IPS-15b (cell line): Measurements from ENCODE around the gene CCDC40.

Source experiments
- H3K27me3 ChIP-seq: one replicate; pipeline ENCODE4 v1.6.1; 2013; ENCODE audit warnings: low read length; ENCODE audit not compliant: control insufficient read depth, insufficient read depth
- H3K36me3 ChIP-seq: one replicate; pipeline ENCODE4 v1.6.1; 2013; ENCODE audit warnings: low read length; ENCODE audit not compliant: control insufficient read depth, insufficient read depth
- H3K4me1 ChIP-seq: one replicate; pipeline ENCODE4 v1.6.1; 2013; ENCODE audit warnings: mild to moderate bottlenecking, low read length; ENCODE audit not compliant: control insufficient read depth, insufficient read depth
- H3K4me3 ChIP-seq: one replicate; pipeline ENCODE4 v1.5.1; 2013; ENCODE audit warnings: low read depth, low read length
- H3K9ac ChIP-seq: one replicate; pipeline ENCODE4 v1.6.1; 2013; ENCODE audit warnings: low read depth, mild to moderate bottlenecking, low read length
- H3K9me3 ChIP-seq: one replicate; pipeline ENCODE4 v1.6.1; 2013; ENCODE audit warnings: mild to moderate bottlenecking, low read length; ENCODE audit not compliant: control insufficient read depth, insufficient read depth

The CCDC40 gene

GRCh38 chr17:80110927-80111701, 74.7 kb downstream of the CCDC40 start:
- Histone ChIP-seq H3K36me3 (peaks cover 2% of the 10 kb centered on the region), H3K27me3 (no peaks in the 10 kb centered on the region), H3K4me1 (peaks cover 6% of the 10 kb centered on the region), H3K9ac (no peak overlapping the region), H3K4me3 (no peak overlapping the region), H3K9me3 (no peaks in the 10 kb centered on the region)

- H3K9ac ChIP-seq = no peak overlapping the region
- H3K27me3 ChIP-seq = no peaks in the 10 kb centered on the region
- H3K4me1 ChIP-seq = peaks cover 6% of the 10 kb centered on the region
These were observed 75.4 kb downstream of the CCDC40 start for GRCh38 chr17:80111702-80112470.

GRCh38 chr17:80112471-80113032, 76.1 kb downstream of the CCDC40 start:
- H3K27me3 ChIP-seq = no peaks in the 10 kb centered on the region
- no peaks in the 10 kb centered on the region for H3K9me3 ChIP-seq
- H3K4me3 ChIP-seq = no peak overlapping the region
- H3K36me3 ChIP-seq = peaks cover 2% of the 10 kb centered on the region
- H3K9ac ChIP-seq = no peak overlapping the region
- H3K4me1 ChIP-seq = peaks cover 6% of the 10 kb centered on the region

More at GRCh38 chr17:80111702-80112470, 75.4 kb downstream of the CCDC40 start:
- H3K36me3 ChIP-seq = peaks cover 2% of the 10 kb centered on the region
- H3K4me3 ChIP-seq = no peak overlapping the region
- no peaks in the 10 kb centered on the region for H3K9me3 ChIP-seq

- no peaks in the 10 kb centered on the region for H3K27me3 ChIP-seq
- H3K4me1 ChIP-seq = peaks cover 6% of the 10 kb centered on the region
- H3K36me3 ChIP-seq = peaks cover 2% of the 10 kb centered on the region
- H3K9ac ChIP-seq = no peak overlapping the region
- no peak overlapping the region for H3K4me3 ChIP-seq
- H3K9me3 ChIP-seq = no peaks in the 10 kb centered on the region
These were observed 76.6 kb downstream of the CCDC40 start for GRCh38 chr17:80113033-80113484.

- H3K36me3 ChIP-seq = peaks cover under 1% of the 10 kb centered on the region
- H3K27me3 ChIP-seq = no peaks in the 10 kb centered on the region
- peaks cover 6% of the 10 kb centered on the region for H3K4me1 ChIP-seq
These were observed 78.3 kb downstream of the CCDC40 start for GRCh38 chr17:80114758-80115157.

GRCh38 chr17:80115159-80115558, 78.7 kb downstream of the CCDC40 start:
- no peaks in the 10 kb centered on the region for H3K27me3 ChIP-seq
- no peak overlapping the region for H3K4me3 ChIP-seq
- peaks cover 6% of the 10 kb centered on the region for H3K4me1 ChIP-seq
- no peak overlapping the region for H3K9ac ChIP-seq
- no peaks in the 10 kb centered on the region for H3K36me3 ChIP-seq
- H3K9me3 ChIP-seq = no peaks in the 10 kb centered on the region

More at GRCh38 chr17:80114758-80115157, 78.3 kb downstream of the CCDC40 start:
- no peak overlapping the region for H3K9ac ChIP-seq
- no peaks in the 10 kb centered on the region for H3K9me3 ChIP-seq
- H3K4me3 ChIP-seq = no peak overlapping the region

GRCh38 chr17:80116276-80116920, 80.0 kb downstream of the CCDC40 start:
- H3K9me3 ChIP-seq = no peaks in the 10 kb centered on the region
- no peak overlapping the region for H3K4me3 ChIP-seq
- H3K4me1 ChIP-seq = peaks cover 6% of the 10 kb centered on the region
- no peaks in the 10 kb centered on the region for H3K36me3 ChIP-seq
- H3K9ac ChIP-seq = no peak overlapping the region
- no peaks in the 10 kb centered on the region for H3K27me3 ChIP-seq

GRCh38 chr17:80116921-80117380, 80.5 kb downstream of the CCDC40 start:
- H3K9me3 ChIP-seq = no peaks in the 10 kb centered on the region
- no peak overlapping the region for H3K9ac ChIP-seq
- H3K36me3 ChIP-seq = no peaks in the 10 kb centered on the region
- H3K4me1 ChIP-seq = peaks cover 6% of the 10 kb centered on the region
- H3K27me3 ChIP-seq = no peaks in the 10 kb centered on the region
- H3K4me3 ChIP-seq = no peak overlapping the region

GRCh38 chr17:80117491-80118401, 81.3 kb downstream of the CCDC40 start:
- Histone ChIP-seq H3K4me1 (peaks cover 3% of the 10 kb centered on the region), H3K4me3 (no peak overlapping the region), H3K27me3 (no peaks in the 10 kb centered on the region), H3K36me3 (no peaks in the 10 kb centered on the region), H3K9ac (no peak overlapping the region), H3K9me3 (no peaks in the 10 kb centered on the region)

- Histone ChIP-seq H3K27me3 (no peaks in the 10 kb centered on the region), H3K4me3 (no peak overlapping the region), H3K36me3 (no peaks in the 10 kb centered on the region)
These were observed 82.3 kb downstream of the CCDC40 start for GRCh38 chr17:80118601-80119270.

More at GRCh38 chr17:80118601-80119270, 82.3 kb downstream of the CCDC40 start:
- Histone ChIP-seq H3K4me1 (peaks cover under 1% of the 10 kb centered on the region), H3K9ac (no peak overlapping the region), H3K9me3 (no peaks in the 10 kb centered on the region)
